HG02852 (cell line): ENCODE results near the gene NCOA3.

Experiments
- ATAC-seq: cut with Tn5 transposase; IDR thresholded peaks from one replicate; pipeline ENCODE4 v1.9.1; 2021; ENCODE audit warnings: mild to moderate bottlenecking, moderate library complexity; ENCODE audit not compliant: unreplicated experiment

The NCOA3 gene

DNA sequence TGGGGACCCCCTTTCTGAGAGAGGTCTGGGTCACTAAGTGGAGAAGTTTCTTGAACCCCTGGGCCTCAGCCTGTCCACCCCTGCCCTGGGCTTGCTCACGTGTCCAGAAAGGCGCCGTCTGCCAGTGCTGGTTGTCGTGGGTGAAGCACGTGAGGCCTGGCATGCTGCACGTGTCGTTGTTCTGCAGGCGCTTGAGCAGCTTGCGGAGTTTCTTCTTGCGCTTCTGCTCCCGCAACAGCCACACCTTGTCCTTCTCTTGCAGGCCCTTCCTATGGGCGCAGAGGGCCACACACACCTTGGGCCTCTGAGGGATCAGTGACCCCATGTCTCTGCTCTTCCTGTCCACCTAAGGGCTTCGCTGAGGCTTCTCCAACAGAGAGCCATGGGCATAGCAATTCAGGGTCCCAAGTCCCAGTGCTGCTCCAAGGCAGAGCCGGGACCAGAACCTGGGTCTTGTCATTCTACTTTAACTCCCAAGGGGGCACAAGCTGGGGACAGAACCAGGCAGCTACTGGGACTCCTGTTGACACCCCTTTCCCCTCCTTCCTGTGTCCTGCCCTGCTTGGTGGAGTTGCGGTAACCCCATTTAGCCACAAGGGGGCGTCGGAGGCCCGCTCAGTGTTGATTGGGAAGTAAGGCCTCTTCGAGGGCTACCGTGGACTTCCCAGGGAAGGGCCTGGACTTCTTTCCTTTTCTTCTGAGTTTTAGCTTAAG, 161.8 kb downstream of the NCOA3 start:
- no peak for ATAC-seq

- ATAC-seq: no peak
Measured at GRCh38 chr20:47664068-47664437, 162.4 kb downstream of the NCOA3 start.

DNA sequence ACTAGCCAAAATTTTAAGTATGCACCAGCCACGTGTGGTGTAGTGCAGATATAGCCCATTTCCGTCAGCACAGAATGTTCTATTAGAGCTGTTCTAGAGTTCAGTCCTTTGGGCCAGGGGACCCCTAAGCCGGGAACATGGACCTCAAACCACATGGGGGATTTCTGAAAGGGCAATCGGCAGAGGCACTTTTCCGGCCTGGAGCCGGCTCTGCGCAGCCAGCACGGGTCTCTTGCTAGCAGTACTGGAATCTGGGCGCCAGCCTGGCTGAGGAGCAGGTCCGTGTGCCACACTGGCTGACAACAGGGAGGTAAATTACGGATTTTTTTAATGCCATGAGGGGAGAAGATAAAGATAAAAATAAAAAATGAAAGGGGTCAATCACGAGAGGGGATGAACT, 163.1 kb downstream of the NCOA3 start:
- ATAC-seq: no peak

DNA sequence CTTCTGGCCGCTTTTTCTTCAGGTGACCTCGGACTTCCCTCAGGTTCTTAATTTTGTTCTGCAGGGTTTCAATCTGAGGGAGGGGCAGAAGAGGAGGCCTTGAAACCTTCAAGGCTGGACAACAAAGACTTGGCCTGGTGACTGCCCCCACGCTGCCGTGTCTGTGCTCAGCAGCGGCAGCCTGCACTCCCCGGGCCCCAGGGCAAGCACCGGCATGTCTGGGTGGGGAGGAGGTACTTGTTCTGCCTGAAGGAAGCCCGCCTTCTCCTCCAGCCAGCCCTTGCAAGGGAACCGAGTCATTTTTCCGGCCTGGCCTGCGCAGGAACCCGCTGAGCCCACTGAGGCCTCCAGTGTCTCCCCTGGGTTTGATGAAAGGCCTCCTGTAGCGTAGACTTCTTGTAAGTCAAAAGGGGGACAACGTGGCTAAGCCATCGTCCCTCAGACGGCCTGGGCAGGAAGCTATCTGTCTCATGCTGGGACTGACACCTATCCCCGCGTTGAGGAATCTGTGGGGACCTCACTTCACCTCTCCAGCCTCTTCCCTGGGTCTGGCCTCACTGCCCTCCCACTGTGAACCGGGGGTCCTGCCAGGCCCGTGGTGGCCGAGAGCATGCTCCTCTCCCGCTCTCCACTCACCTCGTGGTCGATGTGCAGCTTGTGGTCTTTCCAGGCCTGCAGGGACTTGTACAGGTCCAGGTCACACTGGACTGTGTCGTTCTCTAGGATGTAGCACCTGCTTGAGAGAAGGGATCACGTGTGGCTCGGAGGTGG, 163.7 kb downstream of the NCOA3 start:
- ATAC-seq: no peak

DNA sequence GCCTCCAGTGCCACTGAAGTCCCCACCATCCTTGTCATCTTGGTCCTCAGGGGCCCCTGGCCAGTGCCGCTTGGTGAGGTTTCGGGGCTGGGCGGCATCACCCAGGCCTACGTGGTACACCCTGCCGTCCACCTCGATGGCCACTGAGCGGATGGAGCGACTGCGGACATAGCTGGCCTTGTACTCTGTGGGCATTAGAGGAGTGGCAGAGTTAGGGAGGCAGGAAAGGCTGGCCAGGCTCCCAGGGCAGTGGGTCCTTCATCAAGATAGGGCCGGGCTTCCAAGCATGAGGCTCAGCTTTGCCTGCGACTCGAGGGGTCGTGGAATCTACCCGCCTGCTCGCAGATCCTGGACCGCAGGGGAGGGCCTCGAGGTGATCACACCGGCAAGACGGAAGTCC, 164.6 kb downstream of the NCOA3 start:
- ATAC-seq: no peak

GRCh38 chr20:47667086-47667485, 165.4 kb downstream of the NCOA3 start:
- ATAC-seq: no peak

GRCh38 chr20:47667531-47668312, 166.0 kb downstream of the NCOA3 start:
- no peak for ATAC-seq

DNA sequence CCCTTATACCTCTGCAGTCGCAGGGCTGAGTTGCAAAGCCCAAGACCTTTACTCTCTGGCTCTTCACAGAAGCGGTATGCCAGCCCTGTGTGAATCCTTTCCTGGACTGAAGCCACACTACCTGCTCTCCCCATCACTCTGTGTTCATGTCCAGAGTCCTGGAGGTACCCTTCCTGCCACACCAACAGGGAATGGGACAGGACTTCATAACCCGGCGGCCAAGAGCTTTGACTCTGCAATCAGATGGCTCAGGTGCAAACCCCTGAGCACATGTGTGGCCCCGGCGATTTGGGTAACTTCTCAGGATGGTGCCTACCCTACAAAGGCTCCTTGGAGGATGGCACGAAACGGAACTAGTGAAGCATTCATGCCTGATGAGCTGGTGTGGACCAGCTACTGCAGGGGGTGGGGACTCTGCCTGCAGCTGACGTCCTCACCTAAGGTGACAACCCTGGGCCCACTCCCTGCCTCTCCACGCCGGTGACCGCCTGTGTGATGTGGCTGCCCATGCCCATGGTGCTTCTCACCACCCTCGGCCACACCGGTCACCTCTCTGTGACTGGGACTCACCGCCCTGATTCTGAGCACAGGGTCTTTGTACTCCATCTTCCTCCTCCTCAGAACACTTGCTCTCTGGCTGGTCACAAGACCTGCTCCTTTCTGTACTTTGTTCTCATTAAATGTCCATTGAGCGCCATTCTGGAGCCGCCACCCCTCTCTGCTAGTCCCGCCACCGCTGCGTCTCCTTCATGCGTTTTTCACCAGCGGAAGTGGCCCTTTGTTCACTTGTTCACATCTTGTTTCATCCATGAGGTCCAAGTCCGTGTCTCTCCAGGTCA, 166.8 kb downstream of the NCOA3 start:
- no peak for ATAC-seq

DNA sequence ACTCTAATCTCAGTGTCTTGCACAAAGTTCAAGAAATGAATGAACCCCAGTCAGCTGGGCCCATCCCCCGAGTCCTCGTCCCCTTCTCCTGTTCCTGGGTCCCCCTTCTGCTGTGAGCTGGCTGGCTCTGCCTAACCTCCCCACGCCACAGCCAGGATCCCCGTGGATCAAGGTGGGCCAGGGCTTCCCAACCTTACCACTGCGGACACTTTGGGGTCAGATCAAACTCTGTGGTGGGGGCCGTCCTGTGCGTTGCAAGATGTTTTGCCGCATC, 167.4 kb downstream of the NCOA3 start:
- no peak for ATAC-seq

DNA sequence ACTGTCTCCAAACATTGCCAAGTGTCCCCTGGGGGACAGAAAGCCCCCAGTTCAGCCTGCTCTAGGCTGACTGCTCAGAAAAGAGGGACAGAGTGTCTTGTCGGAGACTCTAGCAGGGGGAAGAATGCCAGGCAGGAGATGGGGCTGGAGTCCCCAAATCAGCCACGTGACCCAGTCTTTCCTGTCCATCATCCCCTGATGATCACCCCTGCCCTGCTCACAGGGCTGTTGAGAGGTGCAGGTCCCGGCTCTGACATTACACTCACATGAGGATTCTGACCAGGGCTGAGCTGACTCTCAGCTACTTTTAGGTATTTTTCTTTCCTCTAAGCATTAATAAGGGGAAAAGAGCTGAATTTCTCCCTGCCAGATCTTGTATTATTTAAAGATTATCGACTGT, 167.8 kb downstream of the NCOA3 start:
- ATAC-seq: no peak

GRCh38 chr20:47669927-47670890, 168.5 kb downstream of the NCOA3 start:
- no peak for ATAC-seq

DNA sequence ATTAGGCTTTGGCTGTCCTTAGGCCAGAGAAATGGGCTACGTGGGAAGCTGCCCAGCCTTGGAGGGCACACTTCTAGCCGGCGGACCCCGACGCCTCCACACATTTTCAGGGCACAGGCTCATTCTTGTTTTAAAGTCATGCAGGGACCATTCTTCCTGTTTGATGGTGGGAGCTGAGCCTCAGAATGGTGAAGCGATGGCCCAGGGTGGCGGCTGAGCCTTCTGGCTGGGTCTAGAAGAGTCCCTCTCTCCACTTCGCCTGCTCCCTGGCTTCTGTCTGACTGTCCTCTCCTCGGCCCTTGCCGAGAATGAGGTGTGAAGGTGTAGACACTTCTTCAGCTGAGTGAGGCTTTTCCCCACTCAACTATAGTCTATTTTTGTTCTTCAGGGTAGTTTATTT, 169.2 kb downstream of the NCOA3 start:
- ATAC-seq: no peak

DNA sequence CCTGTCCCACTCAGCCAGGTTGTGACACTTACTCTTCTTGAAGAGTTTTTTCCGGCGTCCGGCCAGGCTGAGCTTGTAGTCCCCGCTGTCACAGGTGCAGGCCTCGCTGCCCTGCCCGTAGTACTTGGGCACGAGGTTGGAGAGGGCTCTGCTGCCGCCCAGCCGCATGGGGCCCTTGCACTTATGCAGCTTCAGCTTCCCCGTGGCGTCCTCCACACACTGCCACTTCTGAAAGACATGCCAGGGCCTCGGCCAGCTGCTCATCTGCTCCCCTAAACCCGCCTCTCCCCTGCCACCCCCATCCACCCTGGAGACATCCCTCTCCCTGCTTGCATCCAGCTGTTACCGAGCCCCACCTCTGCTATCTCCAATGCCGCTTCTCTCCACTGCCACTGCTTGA, 170.5 kb downstream of the NCOA3 start:
- no peak for ATAC-seq

DNA sequence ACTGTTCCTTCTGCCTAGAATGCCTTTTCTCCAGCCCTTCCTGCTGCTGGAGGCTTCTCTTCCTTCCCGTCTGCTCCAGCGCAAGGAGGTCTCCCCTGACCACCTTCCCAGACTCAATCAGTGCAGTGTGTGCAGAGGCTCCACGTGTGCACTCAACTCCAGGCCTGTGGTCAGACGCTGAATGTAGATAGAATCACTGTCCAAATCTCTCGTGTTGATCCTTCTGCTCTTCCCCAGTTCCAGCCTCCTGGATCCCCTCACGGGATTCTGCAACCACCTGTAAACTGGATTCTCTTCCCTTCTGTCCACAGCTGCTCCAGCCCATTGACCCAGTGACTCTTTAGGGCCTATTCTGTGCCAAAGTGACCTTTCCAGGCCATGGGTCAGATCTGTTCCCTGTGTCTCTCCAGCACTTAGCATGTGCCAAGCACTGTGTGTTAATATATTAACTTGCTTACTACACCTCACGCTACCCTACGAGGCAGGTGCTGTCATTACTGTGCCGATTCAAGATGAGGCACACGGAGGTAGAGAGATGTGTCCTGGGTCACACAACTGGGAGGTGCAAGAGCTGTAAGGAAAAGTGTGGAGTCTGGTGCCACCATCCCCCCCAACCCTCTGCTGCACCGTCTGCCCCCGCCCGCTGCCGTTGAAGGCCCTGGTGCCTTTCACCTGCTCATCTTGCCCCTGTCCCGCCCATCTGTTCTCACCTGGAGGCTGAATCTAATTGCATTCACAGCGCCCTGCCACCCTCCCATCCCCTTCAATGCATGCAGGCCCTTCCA, 171.4 kb downstream of the NCOA3 start:
- no peak for ATAC-seq

DNA sequence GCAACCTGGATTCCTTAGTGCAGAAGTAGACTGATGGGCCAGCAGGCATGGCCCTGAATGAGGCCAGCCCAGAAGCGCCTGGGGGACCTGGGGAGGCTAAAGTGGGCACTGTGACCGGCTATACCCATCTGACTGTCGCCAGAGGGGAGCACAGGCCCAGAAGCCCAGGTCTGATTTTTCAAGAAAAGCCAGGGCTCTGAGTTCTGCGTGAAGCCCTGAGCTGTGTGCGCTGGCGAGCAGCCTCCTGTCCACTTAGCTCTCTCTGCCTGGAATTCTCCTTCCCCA, 171.9 kb downstream of the NCOA3 start:
- no peak for ATAC-seq

DNA sequence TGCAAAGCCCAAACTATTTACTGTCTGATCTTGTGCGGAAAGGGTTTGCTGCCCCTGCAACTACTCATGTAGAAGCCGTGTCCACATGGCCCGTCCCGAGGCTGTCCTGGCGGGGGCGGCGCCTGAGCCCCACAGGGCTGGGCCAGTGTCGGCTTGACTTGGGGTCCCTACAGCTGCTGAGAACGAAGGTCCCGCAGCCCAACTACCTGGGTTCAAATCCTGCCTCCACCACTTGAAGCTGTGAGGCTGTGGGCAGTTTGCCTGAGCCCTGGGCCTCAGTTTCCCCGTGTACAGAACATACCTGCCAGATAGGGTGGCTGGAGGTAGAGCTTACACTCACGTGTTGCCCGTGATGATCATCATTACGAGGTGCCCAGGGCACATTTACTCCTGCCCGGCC, 172.5 kb downstream of the NCOA3 start:
- ATAC-seq: no peak

DNA sequence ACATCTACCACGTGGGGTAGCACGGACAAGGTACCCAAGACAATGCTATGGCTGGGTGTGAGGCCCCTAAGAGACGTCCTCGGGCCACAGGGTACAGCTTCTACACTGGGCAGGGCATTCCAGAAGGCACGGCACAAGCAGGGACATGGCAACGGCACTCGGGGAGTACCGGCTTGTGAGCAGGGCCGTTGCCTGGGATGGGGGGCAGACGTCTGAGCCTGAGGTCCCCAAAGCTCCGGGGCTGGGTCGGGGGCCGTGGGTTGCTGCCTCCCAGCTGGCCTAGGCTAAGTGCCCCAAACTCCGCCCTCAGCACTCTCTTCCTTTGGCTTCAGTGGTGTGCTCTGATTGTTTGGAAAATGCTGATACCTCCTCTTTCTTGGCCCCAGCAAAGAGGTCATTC, 173.0 kb downstream of the NCOA3 start:
- ATAC-seq: no peak

- no peak for ATAC-seq
Measured at GRCh38 chr20:47675190-47676142, 173.8 kb downstream of the NCOA3 start.
